Measurements from ENCODE around the gene AP5B1. TPM values are rescaled to one million over a fixed set of nuclear protein-coding genes. Genes with fewer than 3 reads are reported as not detected.

The AP5B1 gene
- total RNA-seq, 1 donor from 2014 or later = 21.0 TPM

DNA sequence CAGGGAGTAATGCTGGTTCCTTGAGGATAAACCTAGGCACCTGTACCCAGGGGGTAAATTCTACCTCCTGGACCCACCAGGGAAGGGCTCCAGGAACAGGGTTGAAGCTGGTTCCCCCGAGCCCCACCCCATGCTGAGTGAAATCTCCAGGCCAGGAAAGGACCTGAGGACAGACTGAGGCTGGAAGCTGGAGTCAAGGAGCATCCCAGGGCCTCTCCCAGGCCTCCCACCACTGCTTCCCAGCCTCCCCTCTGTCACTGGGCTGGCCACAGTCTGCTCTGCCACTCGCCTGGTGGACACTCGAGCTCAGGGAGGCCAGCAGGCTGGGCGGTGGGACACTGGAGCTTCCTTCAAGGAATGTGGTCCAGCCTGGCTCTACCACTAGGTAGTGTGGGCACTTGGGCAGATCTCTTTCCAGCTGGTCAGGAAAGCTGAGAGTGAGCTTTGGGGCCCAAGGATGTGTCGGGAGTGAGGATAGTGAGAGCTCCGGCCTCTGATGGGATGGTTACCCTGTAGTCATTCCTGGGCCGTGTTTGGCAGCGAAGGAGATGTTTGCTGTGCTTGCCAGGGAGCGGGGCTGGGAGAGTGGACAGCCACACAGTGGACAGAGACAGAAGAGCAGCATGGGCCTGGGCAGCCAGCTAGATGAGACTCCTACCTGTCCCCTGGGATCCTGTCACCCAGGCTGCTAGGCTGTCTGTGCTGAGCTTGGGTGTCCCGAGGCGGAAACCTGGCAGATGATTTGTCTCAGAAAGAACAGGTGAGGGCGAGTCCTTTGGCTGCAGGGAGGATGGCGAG lies 9.5 kb upstream of the AP5B1 start:
- Mint-ChIP-seq H3K4me1 (ENCODE audit: unreplicated experiment) (peaks cover 5% of the 10 kb centered on the region), H3K36me3 (ENCODE audit: unreplicated experiment) (no peaks in the 10 kb centered on the region), H3K27ac (ENCODE audit: unreplicated experiment) (no peak overlapping the region), H3K9me3 (ENCODE audit: unreplicated experiment) (no peaks in the 10 kb centered on the region), H3K27me3 (ENCODE audit: unreplicated experiment) (peaks cover 33% of the 10 kb centered on the region), H3K4me3 (ENCODE audit: unreplicated experiment) (no peak overlapping the region)
- TF ChIP-seq, protein P1, sequence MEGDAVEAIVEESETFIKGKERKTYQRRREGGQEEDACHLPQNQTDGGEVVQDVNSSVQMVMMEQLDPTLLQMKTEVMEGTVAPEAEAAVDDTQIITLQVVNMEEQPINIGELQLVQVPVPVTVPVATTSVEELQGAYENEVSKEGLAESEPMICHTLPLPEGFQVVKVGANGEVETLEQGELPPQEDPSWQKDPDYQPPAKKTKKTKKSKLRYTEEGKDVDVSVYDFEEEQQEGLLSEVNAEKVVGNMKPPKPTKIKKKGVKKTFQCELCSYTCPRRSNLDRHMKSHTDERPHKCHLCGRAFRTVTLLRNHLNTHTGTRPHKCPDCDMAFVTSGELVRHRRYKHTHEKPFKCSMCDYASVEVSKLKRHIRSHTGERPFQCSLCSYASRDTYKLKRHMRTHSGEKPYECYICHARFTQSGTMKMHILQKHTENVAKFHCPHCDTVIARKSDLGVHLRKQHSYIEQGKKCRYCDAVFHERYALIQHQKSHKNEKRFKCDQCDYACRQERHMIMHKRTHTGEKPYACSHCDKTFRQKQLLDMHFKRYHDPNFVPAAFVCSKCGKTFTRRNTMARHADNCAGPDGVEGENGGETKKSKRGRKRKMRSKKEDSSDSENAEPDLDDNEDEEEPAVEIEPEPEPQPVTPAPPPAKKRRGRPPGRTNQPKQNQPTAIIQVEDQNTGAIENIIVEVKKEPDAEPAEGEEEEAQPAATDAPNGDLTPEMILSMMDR (IDR thresholded peaks at IDR 0.05) = no peak
- DNase-seq (ENCODE audit: extremely low spot score, unreplicated experiment) = no peak

DNA sequence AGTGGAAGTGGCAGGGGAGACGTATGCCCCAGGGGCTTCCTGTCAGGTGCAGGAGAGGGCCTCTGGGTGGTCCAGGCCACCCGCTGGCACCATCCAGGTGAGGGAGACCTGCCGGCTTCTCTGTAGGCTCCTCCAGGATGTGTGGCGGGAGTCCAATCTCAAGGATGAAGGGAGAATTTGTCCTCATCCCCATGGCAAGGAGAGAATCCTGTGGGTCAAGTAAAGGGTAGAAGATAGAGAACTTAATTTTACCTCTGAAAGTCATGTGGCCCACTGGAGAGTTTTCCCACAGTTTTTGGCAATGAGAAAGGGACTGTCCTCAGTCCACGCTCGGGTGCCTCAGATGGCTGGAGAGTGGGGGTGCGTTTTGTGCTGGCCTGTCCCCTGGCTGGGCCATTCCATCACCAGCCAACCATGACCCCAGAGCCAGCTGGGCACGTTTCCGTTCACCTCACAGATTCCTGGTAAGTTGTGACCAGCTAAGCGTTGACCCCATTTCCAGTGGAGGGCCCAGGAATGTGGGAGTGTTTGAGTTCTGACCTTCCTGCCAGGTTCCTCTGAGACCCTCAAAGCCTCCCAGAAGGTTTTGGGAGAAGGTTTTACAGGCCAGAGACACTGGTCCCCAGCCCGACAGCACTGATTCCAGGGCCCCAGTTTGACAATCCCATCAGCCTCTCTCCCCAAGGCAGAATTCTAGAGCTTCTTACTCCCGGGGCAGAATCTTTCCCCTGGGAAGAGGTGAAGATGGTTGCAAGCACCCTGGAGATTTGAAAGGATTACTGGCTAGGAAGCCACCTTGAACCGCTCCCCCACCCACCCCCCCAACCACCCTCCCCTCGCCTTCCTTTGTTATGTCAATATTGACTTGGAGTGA lies 8.7 kb upstream of the AP5B1 start:
- H3K9me3 Mint-ChIP-seq (ENCODE audit: unreplicated experiment) = no peaks in the 10 kb centered on the region
- no peak overlapping the region for H3K27ac Mint-ChIP-seq (ENCODE audit: unreplicated experiment)

DNA sequence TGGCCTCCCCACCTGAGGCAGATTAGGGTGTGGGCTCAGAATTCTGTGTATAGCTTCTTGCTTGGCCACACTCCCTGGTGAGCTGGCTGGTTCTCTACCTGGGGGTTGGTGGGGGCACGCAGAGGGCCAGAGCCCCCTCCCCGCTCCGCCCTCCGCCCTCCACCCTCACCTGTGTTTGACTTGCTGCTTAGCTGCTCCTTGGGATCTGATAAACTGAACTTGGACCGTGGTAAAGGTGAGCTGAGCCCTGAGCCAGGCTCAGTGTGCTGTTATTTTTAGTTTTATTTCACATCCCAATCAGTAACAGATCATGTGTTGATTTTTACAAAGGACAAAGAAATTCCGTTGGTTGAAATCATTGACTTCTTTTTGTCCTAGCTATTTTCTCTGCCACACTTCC lies 8.0 kb upstream of the AP5B1 start:
- Mint-ChIP-seq H3K9me3 (ENCODE audit: unreplicated experiment) (no peaks in the 10 kb centered on the region), H3K4me3 (ENCODE audit: unreplicated experiment) (no peak overlapping the region), H3K4me1 (ENCODE audit: unreplicated experiment) (peaks cover 5% of the 10 kb centered on the region), H3K27me3 (ENCODE audit: unreplicated experiment) (peaks cover 44% of the 10 kb centered on the region), H3K27ac (ENCODE audit: unreplicated experiment) (no peak overlapping the region), H3K36me3 (ENCODE audit: unreplicated experiment) (no peaks in the 10 kb centered on the region)
- TF ChIP-seq, protein P1 (IDR thresholded peaks at IDR 0.05) = no peak
- no peak for DNase-seq (ENCODE audit: extremely low spot score, unreplicated experiment)

More for the DNA sequence above, 8.7 kb upstream of the AP5B1 start:
- TF ChIP-seq, protein P1 (IDR thresholded peaks at IDR 0.05) = no peak
- Mint-ChIP-seq H3K36me3 (ENCODE audit: unreplicated experiment) (no peaks in the 10 kb centered on the region), H3K4me3 (ENCODE audit: unreplicated experiment) (no peak overlapping the region), H3K27me3 (ENCODE audit: unreplicated experiment) (peaks cover 39% of the 10 kb centered on the region), H3K4me1 (ENCODE audit: unreplicated experiment) (peaks cover 5% of the 10 kb centered on the region)
- no peak for DNase-seq (ENCODE audit: extremely low spot score, unreplicated experiment)

DNA sequence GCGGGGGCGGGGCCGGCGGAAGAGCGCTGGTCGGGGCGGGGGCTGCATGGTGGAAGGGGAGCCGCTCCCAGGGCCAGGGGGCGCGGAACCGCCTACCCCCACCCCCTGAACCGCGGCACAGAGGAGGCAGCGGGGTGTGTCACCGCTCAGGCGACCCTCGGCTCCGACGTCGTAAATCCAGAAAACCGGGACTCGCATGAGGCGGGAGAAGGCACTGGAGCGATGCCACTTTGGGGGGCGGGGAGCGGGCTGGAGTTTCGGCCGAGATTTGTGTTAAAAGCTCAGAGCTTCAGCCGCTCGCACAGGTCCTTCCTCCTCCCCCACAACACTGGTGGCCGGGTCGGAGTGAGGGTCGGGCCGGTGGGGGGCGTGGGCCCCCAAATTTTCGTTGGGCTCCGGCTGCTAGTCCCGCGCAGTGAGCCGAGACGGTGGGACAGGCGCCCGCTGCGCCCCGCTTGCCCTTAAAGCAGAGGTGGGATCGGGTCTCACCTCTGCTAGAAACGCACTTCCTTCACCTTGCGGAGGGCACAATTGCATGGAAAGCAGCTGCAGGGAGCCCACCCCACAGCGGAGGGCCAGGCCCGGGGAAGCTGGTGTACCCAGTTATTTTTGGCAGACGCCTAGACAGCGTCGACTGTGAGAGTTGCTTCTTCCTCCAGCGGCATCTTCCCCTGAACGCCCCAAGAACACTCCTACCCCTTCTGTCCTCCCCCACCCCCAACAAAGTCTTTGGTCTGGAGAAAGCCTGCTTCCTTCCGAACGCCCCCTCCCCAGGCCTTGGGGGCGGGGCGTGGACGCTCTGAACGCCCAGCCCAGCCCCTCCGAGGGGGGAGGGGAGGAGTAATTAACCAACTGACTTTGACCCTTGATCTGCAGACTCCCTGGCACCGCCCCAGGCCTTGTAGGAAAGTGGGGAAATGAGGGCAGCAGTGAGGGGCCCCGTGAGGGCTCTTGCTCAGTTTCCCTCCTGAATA lies 7.2 kb upstream of the AP5B1 start:
- Mint-ChIP-seq H3K27ac (ENCODE audit: unreplicated experiment) (no peak overlapping the region), H3K27me3 (ENCODE audit: unreplicated experiment) (peaks cover 45% of the 10 kb centered on the region), H3K4me3 (ENCODE audit: unreplicated experiment) (peak overlapping the region; percentile 67), H3K4me1 (ENCODE audit: unreplicated experiment) (peaks cover 5% of the 10 kb centered on the region), H3K9me3 (ENCODE audit: unreplicated experiment) (no peaks in the 10 kb centered on the region), H3K36me3 (ENCODE audit: unreplicated experiment) (no peaks in the 10 kb centered on the region)
- TF ChIP-seq, protein P1 (IDR thresholded peaks at IDR 0.05) = no peak
- no peak for DNase-seq (ENCODE audit: extremely low spot score, unreplicated experiment)
